Dendritic cell treated with granulocyte-macrophage colony-stimulating factor and Interleukin-4, amounts not matched to agents 40 ng/mL and 50 ng/mL, for 4 days (primary cell): ENCODE measurements around the gene COMTD1.

ENCODE experiments used
- H3K27ac Mint-ChIP-seq: one replicate; pipeline ENCODE4 v1.8.0; 2022; ENCODE audit warnings: mild to moderate bottlenecking, mixed read lengths
- H3K27me3 Mint-ChIP-seq: one replicate; pipeline ENCODE4 v1.8.0; 2022; ENCODE audit warnings: mild to moderate bottlenecking, mixed read lengths
- H3K36me3 Mint-ChIP-seq: one replicate; pipeline ENCODE4 v1.8.0; 2022; ENCODE audit warnings: low read depth, mixed read lengths
- H3K4me1 Mint-ChIP-seq: one replicate; pipeline ENCODE4 v1.8.0; 2022; ENCODE audit warnings: low read depth, mixed read lengths
- H3K4me3 Mint-ChIP-seq: one replicate; pipeline ENCODE4 v1.8.0; 2022; ENCODE audit warnings: mild to moderate bottlenecking, moderate library complexity, mixed read lengths
- H3K9me3 Mint-ChIP-seq: one replicate; pipeline ENCODE4 v1.8.0; 2022; ENCODE audit warnings: mixed read lengths
- intact Hi-C: fragments of 100-400 bp; cut with micrococcal nuclease; formaldehyde crosslinking; loops from one replicate; pipeline ENCODE4 v1.15.0; 2022

Gene COMTD1

GRCh38 chr10:75260990-75261389 is 25.2 kb upstream of the COMTD1 start:
- intact Hi-C loops, result no loop called here
- Mint-ChIP-seq H3K4me3 (no peak overlapping the region), H3K9me3 (no peaks in the 10 kb centered on the region), H3K27me3 (no peaks in the 10 kb centered on the region), H3K27ac (no peak overlapping the region), H3K36me3 (no peaks in the 10 kb centered on the region), H3K4me1 (no peaks in the 10 kb centered on the region)

- Mint-ChIP-seq H3K36me3 (no peaks in the 10 kb centered on the region), H3K4me1 (no peaks in the 10 kb centered on the region), H3K27ac (no peak overlapping the region), H3K4me3 (no peak overlapping the region), H3K27me3 (no peaks in the 10 kb centered on the region), H3K9me3 (peaks cover 22% of the 10 kb centered on the region)
- intact Hi-C loops, result no loop called here
Observed at GRCh38 chr10:75254739-75255138, 19.0 kb upstream of the COMTD1 start.

- no peaks in the 10 kb centered on the region for H3K27me3 Mint-ChIP-seq
- intact Hi-C loops, result no loop called here
- H3K4me1 Mint-ChIP-seq, result no peaks in the 10 kb centered on the region
- H3K9me3 Mint-ChIP-seq, result peaks cover 22% of the 10 kb centered on the region
- no peaks in the 10 kb centered on the region for H3K36me3 Mint-ChIP-seq
- H3K4me3 Mint-ChIP-seq, result no peak overlapping the region
- no peak overlapping the region for H3K27ac Mint-ChIP-seq
Observed at GRCh38 chr10:75253281-75254220, 17.8 kb upstream of the COMTD1 start.

GRCh38 chr10:75250934-75251333 is 15.2 kb upstream of the COMTD1 start:
- Mint-ChIP-seq H3K27ac (no peak overlapping the region), H3K27me3 (no peaks in the 10 kb centered on the region), H3K4me3 (no peak overlapping the region), H3K4me1 (no peaks in the 10 kb centered on the region), H3K36me3 (no peaks in the 10 kb centered on the region), H3K9me3 (peaks cover 22% of the 10 kb centered on the region)
- intact Hi-C loops, result no loop called here

GRCh38 chr10:75247797-75248196 is 12.0 kb upstream of the COMTD1 start:
- Mint-ChIP-seq H3K27ac (no peak overlapping the region), H3K36me3 (no peaks in the 10 kb centered on the region), H3K27me3 (no peaks in the 10 kb centered on the region), H3K9me3 (peaks cover 6% of the 10 kb centered on the region), H3K4me1 (no peaks in the 10 kb centered on the region), H3K4me3 (no peak overlapping the region)
- intact Hi-C loops, result no loop called here

- intact Hi-C loops, result no loop called here
- H3K4me3 Mint-ChIP-seq, result no peak overlapping the region
- H3K4me1 Mint-ChIP-seq, result no peaks in the 10 kb centered on the region
- no peak overlapping the region for H3K27ac Mint-ChIP-seq
- no peaks in the 10 kb centered on the region for H3K9me3 Mint-ChIP-seq
- H3K27me3 Mint-ChIP-seq, result no peaks in the 10 kb centered on the region
- H3K36me3 Mint-ChIP-seq, result no peaks in the 10 kb centered on the region
Observed at GRCh38 chr10:75246506-75246905, 10.7 kb upstream of the COMTD1 start.

GRCh38 chr10:75245354-75246250 is 9.8 kb upstream of the COMTD1 start:
- Mint-ChIP-seq H3K4me1 (no peaks in the 10 kb centered on the region), H3K36me3 (no peaks in the 10 kb centered on the region), H3K27ac (no peak overlapping the region), H3K9me3 (no peaks in the 10 kb centered on the region), H3K27me3 (no peaks in the 10 kb centered on the region), H3K4me3 (no peak overlapping the region)
- intact Hi-C loops, result no loop called here

- H3K27ac Mint-ChIP-seq, result no peak overlapping the region
- H3K9me3 Mint-ChIP-seq, result no peaks in the 10 kb centered on the region
- no peak overlapping the region for H3K4me3 Mint-ChIP-seq
- intact Hi-C loops, result no loop called here
- no peaks in the 10 kb centered on the region for H3K36me3 Mint-ChIP-seq
- no peaks in the 10 kb centered on the region for H3K27me3 Mint-ChIP-seq
- H3K4me1 Mint-ChIP-seq, result no peaks in the 10 kb centered on the region
Observed at GRCh38 chr10:75244487-75245353, 9.0 kb upstream of the COMTD1 start.

- intact Hi-C loops, result no loop called here
- H3K27ac Mint-ChIP-seq, result no peak overlapping the region
- H3K4me1 Mint-ChIP-seq, result no peaks in the 10 kb centered on the region
- no peak overlapping the region for H3K4me3 Mint-ChIP-seq
- H3K27me3 Mint-ChIP-seq, result no peaks in the 10 kb centered on the region
- H3K9me3 Mint-ChIP-seq, result no peaks in the 10 kb centered on the region
- H3K36me3 Mint-ChIP-seq, result no peaks in the 10 kb centered on the region
Observed at GRCh38 chr10:75243426-75243825, 7.7 kb upstream of the COMTD1 start.

GRCh38 chr10:75240329-75241076 is 4.7 kb upstream of the COMTD1 start:
- no peak overlapping the region for H3K4me3 Mint-ChIP-seq
- H3K9me3 Mint-ChIP-seq, result no peaks in the 10 kb centered on the region
- no peaks in the 10 kb centered on the region for H3K36me3 Mint-ChIP-seq
- H3K4me1 Mint-ChIP-seq, result peaks cover 5% of the 10 kb centered on the region
- H3K27me3 Mint-ChIP-seq, result no peaks in the 10 kb centered on the region
- no peak overlapping the region for H3K27ac Mint-ChIP-seq
- intact Hi-C loops, result no loop called here

GRCh38 chr10:75239096-75239790 is 3.5 kb upstream of the COMTD1 start:
- H3K4me3 Mint-ChIP-seq, result no peak overlapping the region
- intact Hi-C loops, result loop anchor here (10.0 kb wide), 1 partner anchor 974 kb away; no protein-coding TSS in a partner anchor
- no peaks in the 10 kb centered on the region for H3K36me3 Mint-ChIP-seq

GRCh38 chr10:75238182-75239095 is 2.7 kb upstream of the COMTD1 start:
- no peak overlapping the region for H3K4me3 Mint-ChIP-seq
- no peak overlapping the region for H3K27ac Mint-ChIP-seq
- peaks cover 3% of the 10 kb centered on the region for H3K36me3 Mint-ChIP-seq
- H3K9me3 Mint-ChIP-seq, result no peaks in the 10 kb centered on the region
- intact Hi-C loops, result loop anchor here (10.0 kb wide), 1 partner anchor 974 kb away; no protein-coding TSS in a partner anchor
- H3K27me3 Mint-ChIP-seq, result no peaks in the 10 kb centered on the region
- H3K4me1 Mint-ChIP-seq, result peaks cover 15% of the 10 kb centered on the region

More at GRCh38 chr10:75239096-75239790, 3.5 kb upstream of the COMTD1 start:
- H3K27ac Mint-ChIP-seq, result no peak overlapping the region
- peaks cover 6% of the 10 kb centered on the region for H3K4me1 Mint-ChIP-seq
- no peaks in the 10 kb centered on the region for H3K27me3 Mint-ChIP-seq
- no peaks in the 10 kb centered on the region for H3K9me3 Mint-ChIP-seq
